Hippocampal formation (tissue), 2 donors: ENCODE data around the gene OR4N2.
"Not testable (repeated sequence)": the region's sequence is repeated elsewhere in the genome, so short reads cannot be mapped to it uniquely, and the experiment has no call there.

Experiments
- DNase-seq, 2 donors: peaks; one replicate each; lab custom pipeline; 2025; lab: John Stamatoyannopoulos, UW

Gene OR4N2

DNA sequence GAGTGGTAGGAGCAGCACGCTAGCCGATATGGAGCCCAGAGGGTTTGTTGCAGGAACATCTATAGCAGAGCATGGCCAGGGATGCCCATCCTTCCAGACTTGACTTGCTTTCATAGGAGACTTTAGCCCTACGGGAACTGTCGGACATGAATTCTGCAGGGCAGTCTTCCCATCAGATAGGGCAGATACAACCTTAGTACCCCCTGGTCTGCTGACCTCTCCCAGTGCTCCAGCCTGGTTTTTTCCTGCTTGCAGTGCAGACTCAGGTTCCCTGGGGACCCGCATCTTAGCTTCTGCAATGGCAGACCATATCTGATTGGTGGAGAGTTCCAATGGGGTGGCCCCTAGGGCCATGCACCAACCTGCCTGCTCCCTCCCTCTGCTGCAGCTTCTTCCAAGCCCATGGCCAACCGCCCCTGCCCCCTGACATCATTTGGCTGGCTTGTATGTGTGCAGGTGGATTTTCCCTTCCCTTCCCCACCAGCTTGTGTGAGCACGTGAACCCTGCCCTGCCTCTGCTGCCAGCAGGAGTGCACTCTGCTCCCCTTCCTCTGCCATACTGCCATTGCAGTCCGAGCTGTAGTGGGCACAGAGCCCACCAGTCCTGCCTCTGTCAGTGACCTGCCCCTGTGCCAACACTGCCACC lies 30.8 kb downstream of the OR4N2 start:
- not testable (repeated sequence) for DNase-seq

- DNase-seq, result no peak
These were observed 34.9 kb downstream of the OR4N2 start for GRCh38 chr14:19838433-19838832.

GRCh38 chr14:19851365-19851764 lies 47.8 kb downstream of the OR4N2 start:
- no peak for DNase-seq

- DNase-seq, result not testable (repeated sequence)
These were observed 62.6 kb downstream of the OR4N2 start for GRCh38 chr14:19866061-19866669.

DNA sequence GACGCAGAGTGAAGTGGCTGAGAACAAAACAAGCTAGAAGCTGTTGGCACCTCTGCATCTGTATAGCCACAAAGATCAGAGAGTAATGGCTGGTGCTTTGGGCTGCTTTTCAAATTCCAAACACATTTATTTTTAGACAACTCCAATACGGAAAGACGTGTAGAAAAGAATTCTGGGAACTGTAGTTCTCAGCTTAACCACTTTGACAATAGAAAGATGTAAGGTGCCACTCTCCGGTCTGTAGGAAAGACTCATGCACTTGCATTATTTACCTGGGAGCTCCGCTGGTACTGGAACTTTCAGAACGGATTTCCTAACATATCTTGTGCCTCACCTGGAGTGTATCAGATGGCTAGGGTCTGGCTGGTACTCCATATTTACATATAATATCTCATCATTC lies 69.6 kb downstream of the OR4N2 start:
- DNase-seq, result no peak

DNA sequence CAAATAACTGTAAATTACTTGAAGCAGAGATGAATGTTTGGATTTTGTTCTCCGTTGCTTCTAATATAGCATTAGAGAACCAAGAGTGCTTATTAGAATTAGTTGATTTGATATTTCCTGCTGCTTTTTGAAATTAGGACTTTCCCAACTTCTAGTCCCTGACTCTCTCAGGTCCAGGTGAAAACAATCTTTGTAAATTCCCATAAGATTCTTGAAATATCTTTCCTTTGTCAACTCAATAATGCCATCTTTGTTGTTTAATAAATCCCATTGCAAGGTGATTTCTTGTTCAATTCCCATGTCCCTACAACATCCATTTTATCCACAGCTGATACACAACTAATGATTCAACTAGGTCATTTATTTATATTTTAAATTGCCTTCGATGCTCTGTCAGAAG lies 71.3 kb downstream of the OR4N2 start, which contains the start of gene OR4K2:
Gene OR4K2, plus strand, starts transcription at position 301 of the 400 bp plus-strand sequence. CDS start 1,126 bp downstream, outside the sequence.
- DNase-seq, result no peak

GRCh38 chr14:19878029-19878642 lies 74.6 kb downstream of the OR4N2 start:
- peak in 1 of 2 donors; percentile 8 for DNase-seq
